Glomerular visceral epithelial cell (primary cell): ENCODE data around the gene CTAGE8.
"Not testable (repeated sequence)": the region's sequence is repeated elsewhere in the genome, so short reads cannot be mapped to it uniquely, and the experiment has no call there.

Experiments used
- DNase-seq: peaks from one replicate; pipeline ENCODE4 v3.0.0-alpha.2; 2016; ENCODE audit errors: extremely low spot score

Gene CTAGE8

GRCh38 chr7:144259067-144259466 is 10.0 kb downstream of the CTAGE8 start:
- not testable (repeated sequence) for DNase-seq

GRCh38 chr7:144256112-144256511 is 13.0 kb downstream of the CTAGE8 start:
- no peak for DNase-seq

- DNase-seq, result no peak
Observed at GRCh38 chr7:144255471-144255897, 13.6 kb downstream of the CTAGE8 start.

DNA sequence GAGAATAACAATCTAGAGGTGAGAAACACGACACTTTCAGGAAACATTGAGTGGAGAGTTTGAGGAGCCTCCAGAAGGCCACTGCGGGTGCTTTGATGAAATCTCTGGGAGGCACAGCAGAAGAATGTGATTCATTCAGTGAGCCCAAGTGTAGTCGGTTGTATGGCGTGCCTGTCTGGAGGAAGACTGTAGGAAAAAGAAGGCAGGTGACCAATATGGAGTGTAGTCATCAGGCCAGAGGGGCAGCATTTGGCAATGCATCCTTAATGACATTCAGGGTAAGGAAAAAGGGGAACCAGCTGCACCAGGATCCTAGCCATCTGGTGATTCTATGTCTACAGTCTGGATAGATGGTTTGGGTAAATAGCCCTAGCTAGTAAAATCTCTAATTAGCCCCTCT is 16.8 kb downstream of the CTAGE8 start:
- DNase-seq, result not testable (repeated sequence)

GRCh38 chr7:144247674-144248330 is 21.3 kb downstream of the CTAGE8 start:
- not testable (repeated sequence) for DNase-seq

DNA sequence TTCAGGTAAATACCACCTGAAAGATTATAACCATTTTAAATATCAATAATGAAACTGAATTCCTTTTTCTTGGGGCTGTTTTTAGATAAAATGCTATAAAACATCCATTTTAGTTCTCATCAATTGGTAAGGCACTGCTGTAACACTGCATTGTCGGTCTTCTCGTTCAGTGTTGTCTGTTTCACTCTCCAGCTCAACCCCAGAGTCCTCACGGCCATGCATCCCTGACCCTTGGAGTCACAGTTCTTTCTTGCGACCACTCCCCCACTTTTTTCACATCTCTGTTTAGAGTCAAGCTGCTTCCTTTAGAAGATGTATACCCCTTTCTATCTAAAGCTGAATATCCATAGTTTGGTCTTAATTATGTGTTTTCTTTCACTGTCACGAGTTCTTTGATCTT is 22.1 kb downstream of the CTAGE8 start:
- DNase-seq, result not testable (repeated sequence)

GRCh38 chr7:144245372-144245771 is 23.7 kb downstream of the CTAGE8 start:
- not testable (repeated sequence) for DNase-seq

DNA sequence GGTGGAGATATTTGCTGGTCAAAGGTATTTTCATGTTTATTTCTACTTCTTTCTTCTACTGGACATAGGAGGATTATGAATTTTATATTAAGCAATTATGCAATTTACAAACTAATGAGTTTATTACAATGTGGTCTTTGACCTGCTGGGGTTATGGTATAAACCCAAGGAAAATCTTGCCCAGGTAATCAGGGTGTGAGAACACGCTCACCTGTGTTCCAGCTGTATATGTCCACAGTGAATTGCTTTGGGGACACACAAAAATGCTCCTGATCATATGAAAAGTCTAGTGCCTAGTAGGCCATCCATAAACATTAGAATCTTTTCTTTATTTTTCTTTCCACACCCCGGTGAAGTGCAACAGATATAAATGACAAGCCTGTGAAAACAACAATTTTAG is 29.7 kb downstream of the CTAGE8 start, which contains the start of gene OR2A42:
OR2A42 (minus strand) TSS at position 241 of the 400 bp plus-strand sequence. CDS start 6,762 bp downstream, outside the sequence.
- not testable (repeated sequence) for DNase-seq

GRCh38 chr7:144238530-144239082 is 30.5 kb downstream of the CTAGE8 start:
- not testable (repeated sequence) for DNase-seq

DNA sequence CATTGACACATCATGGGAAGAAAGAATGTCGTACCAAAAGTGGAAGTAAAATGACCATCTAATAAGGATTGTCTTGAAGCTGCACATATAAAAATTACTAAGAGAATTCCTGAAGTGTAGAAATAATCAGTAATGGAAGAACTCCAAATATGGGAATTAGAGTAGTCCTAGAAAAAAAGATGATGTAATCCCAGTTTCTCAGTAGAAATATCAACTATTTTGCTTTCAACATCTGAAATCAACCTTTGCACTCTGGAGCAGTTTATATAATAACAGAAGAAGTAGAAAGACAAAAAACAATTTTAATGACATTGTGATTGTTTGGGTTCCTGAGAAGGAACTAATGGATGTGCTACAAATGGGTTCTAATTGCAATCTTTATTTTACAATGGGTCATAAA is 36.0 kb downstream of the CTAGE8 start:
- not testable (repeated sequence) for DNase-seq

DNA sequence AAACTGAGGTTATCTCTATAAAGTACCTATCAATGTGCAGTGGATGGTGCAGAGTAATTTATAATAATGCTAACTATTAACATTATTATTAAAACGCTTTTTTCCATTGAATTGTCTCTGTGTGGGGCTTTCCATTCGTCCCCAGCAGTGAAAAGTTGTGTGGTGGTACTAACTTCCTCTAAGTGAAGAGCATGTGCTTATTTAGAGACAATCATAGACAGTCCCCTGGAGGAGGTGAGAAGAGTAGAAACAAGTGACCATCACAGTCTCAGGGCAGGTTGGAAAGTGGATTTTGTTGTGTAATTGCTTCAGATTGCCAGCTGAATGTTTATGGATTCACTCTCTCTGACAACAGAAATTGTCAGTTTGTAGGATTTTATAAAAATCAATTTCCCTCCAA is 38.1 kb downstream of the CTAGE8 start:
- DNase-seq, result not testable (repeated sequence)

- DNase-seq, result not testable (repeated sequence)
Observed at GRCh38 chr7:144228810-144229209, 40.3 kb downstream of the CTAGE8 start.

DNA sequence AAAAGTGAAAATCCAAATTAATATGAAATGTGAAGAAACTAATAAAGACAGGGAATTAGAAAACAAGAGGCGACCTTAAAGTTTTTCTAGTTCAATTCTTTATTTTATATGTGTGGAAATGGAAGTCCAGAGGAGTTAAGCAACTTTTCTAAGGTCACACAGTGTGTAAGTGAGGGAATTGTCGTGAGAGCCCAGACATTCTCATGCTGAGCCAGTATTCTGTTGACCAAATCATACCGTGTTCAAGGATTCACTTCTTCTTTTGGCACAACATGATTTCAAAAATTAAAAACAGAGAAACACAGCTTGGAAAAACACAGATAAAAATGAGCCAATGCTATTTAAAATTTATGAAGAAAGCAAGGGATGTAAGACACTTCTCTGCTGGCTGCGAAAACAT is 42.2 kb downstream of the CTAGE8 start:
- not testable (repeated sequence) for DNase-seq

- not testable (repeated sequence) for DNase-seq
Observed at GRCh38 chr7:144223675-144224074, 45.4 kb downstream of the CTAGE8 start.

GRCh38 chr7:144220531-144220930 is 48.6 kb downstream of the CTAGE8 start:
- not testable (repeated sequence) for DNase-seq

GRCh38 chr7:144219149-144219548 is 49.9 kb downstream of the CTAGE8 start:
- not testable (repeated sequence) for DNase-seq

- not testable (repeated sequence) for DNase-seq
Observed at GRCh38 chr7:144218581-144218980, 50.5 kb downstream of the CTAGE8 start.

GRCh38 chr7:144217200-144217599 is 51.9 kb downstream of the CTAGE8 start:
- DNase-seq, result not testable (repeated sequence)
